ENCODE measurements around the gene MYLK4. TPM values are rescaled to one million over a fixed set of nuclear protein-coding genes. Genes with fewer than 3 reads are reported as not detected.

Gene MYLK4
- total RNA-seq, 1 donor from 2014 or later = 0.42 TPM

- TF ChIP-seq CTCF (IDR thresholded peaks at IDR 0.05; ENCODE audit: insufficient read depth, low read length, poor library complexity, severe bottlenecking) = no peak
- Histone ChIP-seq H3K36me3 (ENCODE audit: control insufficient read depth, insufficient read depth, low read length) (peaks cover 3% of the 10 kb centered on the region), H3K27me3 (ENCODE audit: control insufficient read depth, insufficient read depth, low read length) (no peaks in the 10 kb centered on the region), H3K4me3 (ENCODE audit: low read depth, low read length) (no peak overlapping the region)
- DNase-seq (ENCODE audit: low read depth) = no peak
Measured at GRCh38 chr6:2773449-2773848, 22.7 kb upstream of the MYLK4 start.

GRCh38 chr6:2772840-2773239 is 22.1 kb upstream of the MYLK4 start:
- DNase-seq (ENCODE audit: low read depth) = no peak
- TF ChIP-seq CTCF (IDR thresholded peaks at IDR 0.05; ENCODE audit: insufficient read depth, low read length, poor library complexity, severe bottlenecking) = no peak
- H3K4me3 ChIP-seq (ENCODE audit: low read depth, low read length) = no peak overlapping the region
- H3K36me3 ChIP-seq (ENCODE audit: control insufficient read depth, insufficient read depth, low read length) = peaks cover 3% of the 10 kb centered on the region
- no peaks in the 10 kb centered on the region for H3K27me3 ChIP-seq (ENCODE audit: control insufficient read depth, insufficient read depth, low read length)

GRCh38 chr6:2771079-2771478 is 20.4 kb upstream of the MYLK4 start:
- DNase-seq (ENCODE audit: low read depth) = no peak
- H3K27me3 ChIP-seq (ENCODE audit: control insufficient read depth, insufficient read depth, low read length) = no peaks in the 10 kb centered on the region
- TF ChIP-seq CTCF (IDR thresholded peaks at IDR 0.05; ENCODE audit: insufficient read depth, low read length, poor library complexity, severe bottlenecking) = no peak
- H3K4me3 ChIP-seq (ENCODE audit: low read depth, low read length) = no peak overlapping the region
- peaks cover 2% of the 10 kb centered on the region for H3K36me3 ChIP-seq (ENCODE audit: control insufficient read depth, insufficient read depth, low read length)

- Histone ChIP-seq H3K4me3 (ENCODE audit: low read depth, low read length) (no peak overlapping the region), H3K36me3 (ENCODE audit: control insufficient read depth, insufficient read depth, low read length) (peaks cover 2% of the 10 kb centered on the region), H3K27me3 (ENCODE audit: control insufficient read depth, insufficient read depth, low read length) (no peaks in the 10 kb centered on the region)
- TF ChIP-seq CTCF (IDR thresholded peaks at IDR 0.05; ENCODE audit: insufficient read depth, low read length, poor library complexity, severe bottlenecking) = no peak
- no peak for DNase-seq (ENCODE audit: low read depth)
Measured at GRCh38 chr6:2770171-2770570, 19.4 kb upstream of the MYLK4 start.

GRCh38 chr6:2768696-2769095 is 18.0 kb upstream of the MYLK4 start:
- H3K4me3 ChIP-seq (ENCODE audit: low read depth, low read length) = no peak overlapping the region
- no peak for TF ChIP-seq CTCF (IDR thresholded peaks at IDR 0.05; ENCODE audit: insufficient read depth, low read length, poor library complexity, severe bottlenecking)
- DNase-seq (ENCODE audit: low read depth) = no peak
- H3K36me3 ChIP-seq (ENCODE audit: control insufficient read depth, insufficient read depth, low read length) = peaks cover 2% of the 10 kb centered on the region
- no peaks in the 10 kb centered on the region for H3K27me3 ChIP-seq (ENCODE audit: control insufficient read depth, insufficient read depth, low read length)

- no peak for DNase-seq (ENCODE audit: low read depth)
- TF ChIP-seq CTCF (IDR thresholded peaks at IDR 0.05; ENCODE audit: insufficient read depth, low read length, poor library complexity, severe bottlenecking) = no peak
- peak overlapping the region; percentile 97 for H3K4me3 ChIP-seq (ENCODE audit: low read depth, low read length)
- no peaks in the 10 kb centered on the region for H3K27me3 ChIP-seq (ENCODE audit: control insufficient read depth, insufficient read depth, low read length)
- H3K36me3 ChIP-seq (ENCODE audit: control insufficient read depth, insufficient read depth, low read length) = peaks cover 2% of the 10 kb centered on the region
Measured at GRCh38 chr6:2767657-2768524, 17.2 kb upstream of the MYLK4 start.
